Activated naive CD8-positive, alpha-beta T cell treated with anti-CD3 and anti-CD28 coated beads, Interleukin-2, amount 50 U/mL, for 16 hours (primary cell): ENCODE data around the gene RHBDD2.
"Not testable (repeated sequence)": the region's sequence is repeated elsewhere in the genome, so short reads cannot be mapped to it uniquely, and the experiment has no call there.

Experiments used
- DNase-seq: peaks from one replicate; pipeline ENCODE4 v3.0.0-alpha.2; 2020; ENCODE audit warnings: low read depth, low spot score

Gene RHBDD2

DNA sequence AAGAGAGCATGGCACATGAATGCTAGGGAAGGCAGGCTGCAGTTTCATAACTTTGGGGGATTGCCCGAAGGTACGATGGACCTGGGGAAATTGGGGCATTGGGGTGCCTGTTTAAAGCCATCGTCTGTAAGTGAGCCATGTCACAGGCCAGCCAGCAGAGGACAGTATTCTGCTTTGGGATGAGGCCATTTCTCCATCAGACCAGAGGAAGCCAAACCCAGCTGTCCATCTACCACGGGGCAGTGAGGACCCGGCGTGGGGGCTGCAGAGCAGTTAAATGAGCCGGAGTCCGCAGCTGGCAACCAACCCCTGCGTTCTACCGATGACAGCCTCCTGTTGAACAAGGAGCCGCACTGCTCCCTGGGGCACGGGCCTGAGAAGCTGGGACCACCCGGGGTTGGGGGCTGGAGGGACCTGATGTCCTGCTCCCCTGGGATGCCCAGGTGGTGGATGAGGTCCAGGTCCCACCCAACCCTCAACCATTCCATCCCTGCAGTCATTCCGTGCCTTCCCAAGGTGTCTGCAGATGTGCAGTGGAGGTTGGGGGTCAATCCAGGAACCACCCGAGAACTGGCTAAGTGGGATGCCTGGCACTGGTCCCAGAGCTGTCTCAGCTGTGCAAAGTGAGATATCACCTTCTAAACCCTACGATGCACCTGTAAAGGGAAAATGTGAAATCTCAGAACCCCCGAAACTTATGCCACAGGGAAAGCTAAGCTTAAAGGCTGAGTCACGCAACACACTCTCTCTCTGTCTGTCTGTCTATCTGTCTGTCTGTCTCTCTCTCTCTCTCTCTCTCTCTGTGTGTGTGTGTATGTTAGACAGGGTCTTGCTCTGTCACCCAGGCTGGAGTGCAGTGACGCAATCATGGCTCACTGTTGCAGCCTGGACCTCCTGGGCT, 12.1 kb upstream of the RHBDD2 start:
- DNase-seq: no peak

DNA sequence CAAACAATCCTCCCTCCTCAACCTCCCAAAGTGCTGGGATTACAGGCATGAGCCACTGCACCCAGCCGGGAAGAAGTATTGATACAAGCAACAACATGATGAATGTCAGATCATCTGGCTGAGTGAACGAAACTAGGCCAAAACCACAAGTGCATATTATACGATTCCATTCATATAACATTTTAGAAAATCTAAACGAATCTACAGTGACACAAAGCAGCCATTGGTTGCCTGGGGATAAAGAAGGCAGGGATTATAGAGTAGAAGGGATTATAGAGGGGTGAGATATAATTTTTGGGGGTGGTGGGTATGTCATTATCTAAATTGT, 11.5 kb upstream of the RHBDD2 start:
- no peak for DNase-seq

DNA sequence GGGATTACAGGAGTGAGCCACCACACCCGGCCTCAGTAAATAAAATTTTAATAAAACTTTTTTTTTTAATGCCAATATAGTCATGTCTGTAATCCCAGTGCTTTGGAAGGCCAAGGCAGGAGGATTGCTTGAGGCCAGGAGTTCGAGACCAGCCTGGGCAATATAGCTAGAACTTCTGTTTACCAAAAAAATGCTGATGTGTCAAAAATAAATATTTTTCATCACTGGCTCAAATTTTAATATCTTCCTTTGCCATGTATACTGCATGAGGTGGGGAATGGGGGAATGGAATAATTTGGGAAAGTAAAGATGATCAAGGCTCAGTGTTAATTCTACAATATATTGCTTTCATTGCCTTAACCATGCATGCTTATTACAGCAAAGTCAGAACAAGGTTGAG, 10.7 kb upstream of the RHBDD2 start:
- DNase-seq: no peak

DNA sequence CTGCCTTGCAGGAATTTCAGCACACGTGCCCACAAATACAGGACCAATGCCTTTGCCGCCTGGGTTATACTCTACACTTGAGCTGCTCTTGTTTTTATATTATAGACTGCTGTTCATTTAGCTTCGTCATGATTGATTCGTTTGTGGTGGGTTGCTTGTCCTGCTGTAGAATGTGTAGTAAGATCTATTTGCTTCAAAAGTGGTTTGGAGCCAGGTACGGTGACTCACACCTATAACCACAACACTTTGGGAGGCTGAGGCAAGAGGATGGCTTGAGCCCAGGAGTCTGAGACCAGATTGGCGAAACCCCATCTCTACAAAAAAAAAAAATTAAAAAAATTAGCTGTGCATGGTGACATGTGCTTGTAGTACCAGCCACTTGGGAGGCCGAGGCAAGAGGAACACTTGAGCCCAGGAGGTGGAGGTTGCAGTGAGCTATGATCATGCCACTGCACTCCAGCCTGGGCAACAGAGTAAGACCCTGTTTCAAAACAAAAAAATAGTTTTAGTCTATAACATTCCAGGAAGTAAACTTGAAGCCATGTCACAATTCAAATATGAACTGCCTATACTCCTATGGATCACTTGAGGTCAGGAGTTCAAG, 9.0 kb upstream of the RHBDD2 start:
- no peak for DNase-seq

DNA sequence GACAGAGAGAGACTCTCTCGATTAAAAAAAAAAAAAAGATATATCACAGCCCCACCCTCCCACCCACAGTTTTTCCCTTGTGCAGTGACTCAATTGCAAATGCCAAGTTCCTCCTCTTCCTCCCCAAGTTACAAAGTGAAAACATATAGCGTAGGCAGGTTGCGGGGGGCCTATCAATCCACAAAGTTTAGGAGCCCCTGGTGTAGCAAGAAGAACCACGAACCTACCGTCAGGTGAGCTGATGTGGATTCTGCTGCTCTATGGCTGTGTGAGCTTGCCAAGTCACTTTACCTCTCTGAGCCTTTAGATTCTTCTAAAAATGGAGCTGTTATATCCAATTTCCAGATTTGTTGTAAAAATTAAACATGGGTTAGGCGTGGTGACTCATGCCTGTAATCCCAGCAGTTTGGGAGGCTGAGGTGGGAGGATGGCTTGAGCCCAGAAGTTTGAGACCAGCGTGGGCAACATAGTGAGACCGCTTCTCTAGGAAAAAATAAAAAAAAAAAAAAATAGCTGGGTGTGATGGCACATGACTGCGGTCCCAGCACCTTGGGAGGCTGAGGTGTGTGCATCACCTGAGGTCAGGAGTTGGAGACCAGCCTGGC, 8.2 kb upstream of the RHBDD2 start:
- no peak for DNase-seq

DNA sequence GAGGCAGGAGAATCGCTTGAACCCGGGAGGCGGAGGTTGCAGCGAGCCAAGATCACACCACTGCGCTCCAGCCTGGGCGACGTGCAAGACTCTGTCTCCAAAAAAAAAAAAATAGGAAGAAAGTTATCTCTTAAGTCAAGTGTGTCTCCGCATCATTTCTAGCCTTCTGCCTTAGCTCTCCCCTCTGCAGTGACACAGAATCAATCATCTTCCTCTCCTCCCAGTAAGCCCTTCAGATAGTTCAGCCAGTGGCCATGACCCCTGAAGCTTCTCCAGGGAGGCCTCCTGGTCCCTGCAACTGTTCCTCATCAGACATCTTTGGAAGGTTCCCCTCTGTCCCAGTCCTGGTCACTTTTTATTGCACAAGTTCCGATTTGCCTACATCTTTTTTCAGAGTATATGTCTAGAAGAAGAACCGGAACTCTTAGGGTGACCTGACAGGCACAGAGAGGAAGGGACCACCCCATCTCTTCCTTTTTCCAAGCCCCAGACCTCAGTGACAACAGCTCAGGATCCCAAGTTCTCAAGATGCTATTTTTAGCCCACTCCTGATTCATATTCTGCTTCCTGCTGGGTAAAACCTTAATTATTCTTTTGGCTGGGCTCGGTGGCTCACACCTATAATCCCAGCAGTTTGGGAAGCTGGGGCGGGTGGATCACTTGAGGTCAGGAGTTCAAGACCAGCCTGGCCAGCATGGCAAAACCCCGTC, 6.6 kb upstream of the RHBDD2 start:
- DNase-seq: no peak

DNA sequence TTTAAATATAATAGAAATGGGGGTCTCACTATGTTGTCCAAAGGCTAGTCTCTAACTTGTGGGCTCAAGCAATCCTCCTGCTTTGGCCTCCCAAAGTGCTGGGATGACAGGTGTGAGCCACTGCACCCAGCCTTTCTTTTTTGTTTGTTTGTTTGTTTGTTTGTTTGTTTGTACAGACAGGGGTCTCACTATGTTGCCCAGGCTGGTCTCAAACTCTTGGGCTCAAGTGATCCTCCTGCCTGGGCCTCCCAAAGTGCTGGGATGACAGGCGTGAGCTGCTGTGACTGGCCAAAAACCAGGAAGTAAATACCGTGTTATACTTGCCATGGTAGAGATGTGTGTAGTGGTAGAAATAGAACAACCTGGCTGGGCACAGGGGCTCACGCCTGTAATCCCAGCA, 4.7 kb upstream of the RHBDD2 start:
- DNase-seq: not testable (repeated sequence)

DNA sequence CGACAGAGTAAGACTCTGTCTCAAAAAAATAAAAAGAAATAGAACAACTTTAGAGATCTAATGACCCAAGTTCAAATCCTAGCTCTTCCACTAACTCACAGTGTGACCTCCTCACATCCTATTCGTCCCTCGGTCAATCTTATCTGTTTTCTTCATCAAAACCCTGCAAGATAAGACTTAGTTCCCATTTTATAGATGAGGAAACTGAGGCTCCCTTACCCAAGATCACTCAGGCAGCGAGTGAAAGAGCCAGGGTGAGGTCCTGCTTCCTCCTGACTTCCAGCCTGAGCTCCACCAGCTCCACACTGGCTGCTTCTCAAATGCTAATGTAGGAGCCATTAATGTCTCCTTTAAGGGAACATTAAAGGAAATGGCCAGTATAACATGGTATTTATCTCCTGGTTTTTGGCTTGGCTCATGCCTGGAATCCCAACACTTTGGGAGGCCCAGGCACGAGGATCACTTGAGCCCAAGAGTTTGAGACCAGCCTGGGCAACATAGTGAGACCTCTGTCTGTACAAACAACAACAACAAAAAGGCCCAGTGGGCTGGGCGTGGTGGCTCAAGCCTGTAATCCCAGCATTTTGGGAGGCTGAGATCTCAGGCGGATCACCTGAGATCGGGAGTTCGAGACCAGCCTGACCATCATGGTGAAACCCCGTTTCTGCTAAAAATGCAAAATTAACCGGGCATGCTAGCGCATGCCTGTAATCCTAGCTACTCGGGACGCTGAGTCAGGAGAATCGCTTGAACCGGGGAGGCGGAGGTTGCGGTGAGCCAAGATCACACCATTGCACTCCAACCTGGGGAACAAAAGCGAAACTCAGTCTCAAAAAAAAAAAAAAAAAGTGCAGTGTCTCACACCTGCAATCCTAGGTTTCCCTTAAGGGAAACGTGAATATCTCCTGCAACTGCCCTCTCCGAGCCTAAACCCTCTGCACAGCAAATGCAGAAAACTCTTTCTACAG, 3.4 kb upstream of the RHBDD2 start:
- DNase-seq: no peak

DNA sequence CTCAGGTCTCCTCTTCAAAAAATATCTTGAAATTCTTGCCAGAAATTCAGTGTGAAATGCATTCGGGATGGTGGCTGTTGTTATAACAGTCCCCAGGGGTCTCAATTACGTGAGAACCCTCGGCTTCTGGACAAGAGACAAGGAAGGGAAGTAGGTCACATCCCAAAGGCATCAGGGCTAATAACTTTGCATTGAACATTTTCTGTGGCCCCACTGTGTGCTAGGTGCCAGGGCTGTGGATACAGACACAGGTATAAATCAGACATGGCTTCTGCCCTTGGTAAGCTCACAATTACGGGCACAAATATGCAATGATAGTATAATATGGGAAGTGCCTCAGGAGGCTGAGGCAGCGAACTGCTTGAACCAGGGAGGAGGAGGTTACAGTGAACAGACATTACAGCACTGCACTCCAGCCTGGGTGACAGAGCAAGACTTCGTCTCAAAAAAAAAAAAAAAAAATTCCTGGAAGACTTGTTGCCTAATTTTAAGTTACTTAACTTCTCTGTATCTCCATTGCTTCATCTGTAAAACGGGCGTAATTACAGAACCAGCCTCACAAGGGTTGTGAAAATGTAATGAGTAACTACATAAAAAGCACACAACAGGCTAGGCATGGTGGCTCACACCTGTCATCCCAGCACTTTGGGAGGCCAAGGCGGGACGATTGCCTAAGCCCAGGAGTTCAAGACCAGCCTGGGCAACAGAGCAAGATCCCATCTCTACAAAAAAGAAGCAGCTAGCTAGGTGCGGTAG, 2.5 kb upstream of the RHBDD2 start:
- DNase-seq: no peak

DNA sequence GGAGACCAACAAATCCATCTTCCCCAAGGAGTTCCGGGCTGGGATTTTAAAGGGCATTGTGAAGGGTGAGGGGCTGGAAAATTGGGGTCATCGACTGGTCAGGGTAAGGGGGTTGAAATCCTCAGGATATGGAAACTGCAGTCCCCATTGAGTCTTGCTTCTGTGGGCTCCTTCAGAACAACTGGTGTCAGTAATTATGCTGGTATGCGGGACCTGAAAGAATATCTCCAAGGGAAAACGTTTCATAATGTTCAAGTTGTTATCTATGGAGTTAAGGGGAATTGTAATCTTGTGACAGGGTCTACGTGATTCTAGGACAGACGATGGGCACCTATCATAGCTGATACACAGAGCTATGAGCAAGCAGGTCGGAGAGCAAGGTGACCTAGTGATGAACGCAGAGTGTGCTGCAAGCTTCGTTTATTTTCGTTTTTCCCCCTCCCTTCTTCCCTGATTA, 494 bp upstream of the RHBDD2 start:
- DNase-seq: no peak

DNA sequence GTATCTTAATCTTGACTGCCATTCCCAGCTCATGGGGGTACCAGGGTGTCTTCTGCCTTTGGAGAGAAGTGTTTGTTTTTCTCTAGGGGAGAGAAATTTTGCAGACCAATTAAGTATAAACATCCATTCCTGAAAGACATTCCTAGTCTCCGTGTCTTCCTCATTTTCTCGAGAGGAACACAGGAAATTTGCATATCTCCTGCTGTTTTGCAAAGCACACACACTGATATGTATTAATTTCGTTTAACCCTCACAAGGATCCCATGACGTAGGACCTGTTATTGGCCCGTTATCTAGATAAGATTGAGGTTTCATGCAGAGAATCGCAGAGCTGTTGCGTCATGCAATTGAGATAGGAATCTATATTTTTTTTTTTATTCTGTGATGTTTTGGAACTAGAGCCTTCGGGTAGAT, 944 bp downstream of the RHBDD2 start:
- no peak for DNase-seq

DNA sequence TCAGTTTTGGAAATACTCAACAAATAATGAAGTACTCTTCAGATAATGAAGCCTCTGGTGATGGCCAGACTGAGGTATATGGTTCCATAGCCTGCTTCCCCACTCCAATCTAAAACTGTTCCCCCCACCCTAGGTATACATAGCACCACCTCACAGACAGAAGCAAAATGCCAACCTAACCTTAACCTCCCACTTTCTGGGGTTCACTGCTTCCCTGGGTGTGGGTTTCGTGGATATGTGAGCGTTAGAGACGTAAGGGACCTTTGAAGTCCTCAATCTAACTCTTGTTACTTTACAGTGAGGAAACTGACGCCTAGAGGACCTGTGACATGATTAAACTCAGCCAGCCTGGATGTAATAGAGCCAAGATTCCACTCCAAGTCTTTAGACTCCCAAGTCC, 1.4 kb downstream of the RHBDD2 start:
- DNase-seq: no peak

DNA sequence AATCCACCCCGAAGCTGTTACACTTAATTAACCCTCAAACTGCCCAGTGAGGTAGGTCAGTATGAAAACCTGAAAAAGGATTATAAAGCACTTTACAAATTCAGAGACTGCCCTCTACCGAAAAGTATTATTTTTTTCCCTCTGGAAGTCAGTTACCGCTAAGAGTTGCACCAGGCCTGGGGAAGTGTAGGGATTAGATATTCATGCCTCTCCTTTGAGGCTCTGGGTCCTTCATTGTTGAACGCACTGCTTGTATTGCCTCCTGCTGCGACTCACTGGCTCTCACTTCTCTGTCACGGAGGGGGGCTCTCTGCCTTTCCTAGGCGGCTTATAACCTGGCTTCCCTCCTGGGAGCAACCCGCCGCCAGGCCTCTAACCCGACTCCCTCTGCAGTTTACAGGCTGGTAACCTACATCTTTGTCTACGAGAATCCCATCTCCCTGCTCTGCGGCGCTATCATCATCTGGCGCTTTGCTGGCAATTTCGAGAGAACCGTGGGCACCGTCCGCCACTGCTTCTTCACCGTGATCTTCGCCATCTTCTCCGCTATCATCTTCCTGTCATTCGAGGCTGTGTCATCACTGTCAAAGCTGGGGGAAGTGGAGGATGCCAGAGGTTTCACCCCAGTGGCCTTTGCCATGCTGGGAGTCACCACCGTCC, 2.7 kb downstream of the RHBDD2 start:
- DNase-seq: no peak

DNA sequence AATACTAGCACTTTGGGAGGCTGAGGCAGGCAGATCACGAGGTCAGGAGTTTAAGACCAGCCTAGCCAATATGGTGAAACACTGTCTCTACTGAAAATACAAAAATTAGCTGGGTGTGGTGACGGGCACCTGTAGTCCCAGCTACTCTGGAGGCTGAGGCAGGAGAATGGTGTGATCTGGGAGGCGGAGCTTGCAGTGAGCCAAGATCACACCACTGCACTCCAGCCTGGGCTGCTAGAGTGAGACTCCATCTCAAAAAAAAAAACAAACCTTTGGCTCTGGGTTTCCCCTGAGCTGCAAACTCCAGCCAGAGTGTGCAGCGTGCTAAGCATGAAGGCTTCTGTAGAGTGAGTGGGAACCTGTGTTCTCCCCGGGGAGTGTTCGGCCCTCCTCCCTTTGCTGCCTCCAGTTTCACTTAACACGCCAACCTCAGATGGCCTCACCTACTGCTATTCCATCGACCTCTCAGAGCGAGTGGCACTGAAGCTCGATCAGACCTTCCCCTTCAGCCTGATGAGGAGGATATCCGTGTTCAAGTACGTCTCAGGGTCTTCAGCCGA, 4.5 kb downstream of the RHBDD2 start:
- not testable (repeated sequence) for DNase-seq

DNA sequence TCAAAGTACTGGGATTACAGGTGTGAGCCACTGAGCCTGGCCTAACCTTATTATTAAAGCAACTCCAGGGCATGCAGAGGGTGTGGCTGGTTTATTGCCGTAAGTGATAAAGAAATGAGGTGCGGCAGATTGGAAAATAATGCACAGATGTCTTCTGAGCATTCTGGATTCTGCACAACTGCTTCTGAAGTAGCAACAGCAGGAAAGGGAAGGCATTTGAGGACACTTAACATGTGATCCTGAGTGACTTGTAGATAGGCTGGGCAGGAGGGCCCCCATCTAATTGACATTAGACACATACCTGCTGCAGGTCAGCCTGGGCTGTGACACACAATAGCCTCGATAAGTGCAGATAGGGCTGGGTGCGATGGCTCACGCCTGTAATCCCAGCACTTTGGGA, 5.6 kb downstream of the RHBDD2 start:
- DNase-seq: no peak

DNA sequence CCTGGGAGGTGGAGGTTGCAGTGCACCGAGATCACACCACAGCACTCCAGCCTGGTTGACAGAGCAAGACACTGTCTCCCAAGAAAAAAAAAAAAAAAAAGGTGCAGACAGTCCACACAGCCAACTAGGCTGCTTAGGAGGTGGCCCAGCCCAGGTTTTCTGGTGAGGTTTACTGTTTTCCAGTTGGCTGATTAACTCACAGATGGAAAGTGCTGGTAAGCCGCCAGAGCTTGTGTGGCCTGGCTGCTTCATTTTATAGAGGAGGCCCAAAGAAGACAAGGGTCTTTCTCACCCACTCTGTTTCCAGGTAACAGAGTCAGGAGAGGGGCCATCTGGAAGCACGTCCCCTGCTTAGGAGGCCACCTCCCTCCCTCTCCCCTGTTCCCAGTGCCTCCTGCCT, 6.2 kb downstream of the RHBDD2 start:
- no peak for DNase-seq

DNA sequence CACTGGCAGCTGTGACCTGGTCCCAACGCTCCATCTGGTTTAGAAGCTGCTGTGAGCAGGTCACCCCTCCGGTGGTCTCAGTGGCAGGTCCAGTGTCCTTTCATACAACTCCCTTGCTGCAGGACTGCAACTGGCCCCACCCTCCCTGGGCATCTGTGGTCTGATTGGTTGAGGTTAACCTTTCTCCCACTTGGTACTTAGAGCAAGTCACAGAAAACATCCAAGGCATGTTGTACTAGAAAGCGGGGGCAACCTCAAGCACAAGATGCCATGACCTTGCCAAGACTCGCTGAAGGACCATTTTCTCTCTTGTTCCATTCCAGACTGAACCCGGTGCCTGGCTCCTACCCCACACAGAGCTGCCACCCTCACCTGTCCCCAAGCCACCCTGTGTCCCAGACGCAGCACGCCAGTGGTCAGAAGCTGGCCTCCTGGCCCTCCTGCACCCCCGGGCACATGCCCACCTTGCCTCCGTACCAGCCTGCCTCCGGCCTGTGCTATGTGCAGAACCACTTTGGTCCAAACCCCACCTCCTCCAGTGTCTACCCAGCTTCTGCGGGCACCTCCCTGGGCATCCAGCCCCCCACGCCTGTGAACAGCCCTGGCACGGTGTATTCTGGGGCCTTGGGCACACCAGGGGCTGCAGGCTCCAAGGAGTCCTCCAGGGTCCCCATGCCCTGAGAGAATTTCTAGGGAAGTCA, 9.0 kb downstream of the RHBDD2 start:
- DNase-seq: no peak

DNA sequence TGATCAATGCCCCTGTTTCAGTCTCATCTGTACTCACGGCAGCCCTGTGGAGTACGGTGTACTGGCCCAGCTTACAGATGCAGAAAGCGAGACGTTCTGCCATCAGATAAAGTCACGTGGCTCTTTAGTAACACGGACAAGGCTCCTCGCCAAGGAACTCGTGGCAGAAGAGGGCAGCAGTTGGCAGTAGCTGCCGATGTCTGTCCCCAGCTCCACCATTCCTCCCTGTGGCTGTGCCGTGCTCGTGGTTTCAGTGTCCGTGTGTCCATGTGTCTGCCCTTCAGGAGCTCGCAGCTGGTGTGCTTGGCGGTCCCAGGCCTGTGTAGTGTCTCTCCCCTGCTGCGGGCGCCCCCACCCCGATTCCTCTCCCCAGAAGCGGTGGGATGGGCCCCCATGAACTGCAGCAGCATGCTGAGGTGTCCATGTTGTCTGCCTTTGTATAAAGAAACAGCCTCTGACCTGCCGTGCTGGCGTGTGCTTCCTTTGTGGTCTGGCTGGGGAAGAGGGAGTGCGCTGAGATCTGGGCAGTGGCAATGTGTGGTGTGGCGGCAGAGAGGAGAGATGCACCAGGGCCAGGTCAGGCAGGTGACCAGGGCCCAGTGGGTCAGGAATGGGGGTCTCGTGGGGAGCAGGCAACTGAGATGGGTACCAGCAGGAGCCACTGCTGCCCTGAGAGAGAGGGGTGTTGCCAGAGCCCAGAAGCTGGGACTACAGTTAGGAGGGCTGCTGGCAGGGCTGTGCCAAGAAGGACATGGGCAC, 9.8 kb downstream of the RHBDD2 start:
- no peak for DNase-seq
